ENCODE data around the gene JAM3. TPM values are rescaled to one million over a fixed set of nuclear protein-coding genes. Genes with fewer than 3 reads are reported as not detected.

Gene JAM3
- total and polyA plus RNA-seq, 9 of the 15 experiments (the other 6 are each of a cell fraction or from before 2014, with no cell fraction given), result 0.22 to 0.76 (median 0.40) TPM

GRCh38 chr11:134098566-134099184 lies 29.8 kb downstream of the JAM3 start:
- in situ Hi-C loops (cut with MboI) (no loop called here), intact Hi-C loops (cut with micrococcal nuclease) (no loop called here)
- FAIRE-seq (no peak), ATAC-seq (peak; percentile 72; the same call in 1 of the 3 replicates), DNase-seq (ENCODE audit: extremely low read depth in 1 of 4, low spot score in 3 of 4) (peak in 1 of 4 experiments; percentile 2)
- H3K79me2 ChIP-seq (ENCODE audit: control insufficient read depth, insufficient read depth, low read length), result no peaks in the 10 kb centered on the region
- no peaks in the 10 kb centered on the region for H3K4me1 ChIP-seq (replicated peaks in 1 of 2; ENCODE audit: control insufficient read depth in 2 of 2, insufficient read depth in 2 of 2, low read length in 2 of 2)
- WGBS (ENCODE audit: insufficient coverage, low coverage, missing lambda C conversion rate), result 3% methylated on average over 3 of the region's 3 CpGs
- no peaks in the 10 kb centered on the region for H3K27me3 ChIP-seq (ENCODE audit: control insufficient read depth in 2 of 2, insufficient read depth in 2 of 2, low read length in 2 of 2)
- H3K9me1 ChIP-seq (ENCODE audit: control insufficient read depth, insufficient read depth, low read length), result no peaks in the 10 kb centered on the region
- H3K4me2 ChIP-seq (ENCODE audit: insufficient read depth, low read length), result no peak overlapping the region
- CTCF ChIA-PET (ENCODE audit: low intra/inter-chr PET ratio), result interaction anchor here (0.6 kb wide), 1 partner anchor 48 kb away, joined by 4 read pairs; no protein-coding TSS in a partner anchor
- no peaks in the 10 kb centered on the region for H4K20me1 ChIP-seq (replicated peaks; ENCODE audit: control insufficient read depth, insufficient read depth, low read length)
- POLR2A ChIA-PET, result no interaction called here
- H2AFZ ChIP-seq (ENCODE audit: low read depth, low read length), result no peak overlapping the region
- no peaks in the 10 kb centered on the region for H3K9me3 ChIP-seq (replicated peaks; ENCODE audit: control insufficient read depth, insufficient read depth, low read depth, low read length)
- TF ChIP-seq NCOA2 (IDR thresholded peaks at IDR 0.05; ENCODE audit: partially characterized antibody in 2 of 2) (no peak), PURB (CRISPR knock-in tag; IDR thresholded peaks at IDR 0.05; ENCODE audit: low read depth) (no peak), ZNF512 (tag; IDR thresholded peaks at IDR 0.05) (no peak), ZKSCAN8 (CRISPR knock-in tag; IDR thresholded peaks at IDR 0.05) (no peak), E2F4 (CRISPR knock-in tag; IDR thresholded peaks at IDR 0.05; ENCODE audit: low read depth) (no peak)
- TF ChIP-seq, protein P1, sequence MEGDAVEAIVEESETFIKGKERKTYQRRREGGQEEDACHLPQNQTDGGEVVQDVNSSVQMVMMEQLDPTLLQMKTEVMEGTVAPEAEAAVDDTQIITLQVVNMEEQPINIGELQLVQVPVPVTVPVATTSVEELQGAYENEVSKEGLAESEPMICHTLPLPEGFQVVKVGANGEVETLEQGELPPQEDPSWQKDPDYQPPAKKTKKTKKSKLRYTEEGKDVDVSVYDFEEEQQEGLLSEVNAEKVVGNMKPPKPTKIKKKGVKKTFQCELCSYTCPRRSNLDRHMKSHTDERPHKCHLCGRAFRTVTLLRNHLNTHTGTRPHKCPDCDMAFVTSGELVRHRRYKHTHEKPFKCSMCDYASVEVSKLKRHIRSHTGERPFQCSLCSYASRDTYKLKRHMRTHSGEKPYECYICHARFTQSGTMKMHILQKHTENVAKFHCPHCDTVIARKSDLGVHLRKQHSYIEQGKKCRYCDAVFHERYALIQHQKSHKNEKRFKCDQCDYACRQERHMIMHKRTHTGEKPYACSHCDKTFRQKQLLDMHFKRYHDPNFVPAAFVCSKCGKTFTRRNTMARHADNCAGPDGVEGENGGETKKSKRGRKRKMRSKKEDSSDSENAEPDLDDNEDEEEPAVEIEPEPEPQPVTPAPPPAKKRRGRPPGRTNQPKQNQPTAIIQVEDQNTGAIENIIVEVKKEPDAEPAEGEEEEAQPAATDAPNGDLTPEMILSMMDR (IDR thresholded peaks at IDR 0.05 in 2 of 3, conservative IDR thresholded peaks at IDR 0.05 in 1 of 3; ENCODE audit: insufficient read depth in 2 of 3, low read depth in 1 of 3, low read length in 3 of 3), result peak; percentile 16 to 28 (median 20); a peak in 2 of 6 replicates
- H3K4me3 ChIP-seq, result no peak overlapping the region
- no peak overlapping the region for H3K9ac ChIP-seq (ENCODE audit: insufficient read depth in 1 of 2, low read depth in 2 of 2, low read length in 2 of 2)
- no TSS peak for BruUV-seq (replicated peaks)
- H3K27ac ChIP-seq (ENCODE audit: extremely low read depth, low read depth, low read length), result no peak overlapping the region
- no peaks in the 10 kb centered on the region for H3K36me3 ChIP-seq (ENCODE audit: control insufficient read depth, insufficient read depth, low read length)
